BLaER1 (cell line): Measurements from ENCODE around the gene RANBP3.

Source experiments
- H3K27ac ChIP-seq: shearing (Covaris generic); formaldehyde crosslinking; 2 replicates; pipeline ENCODE4 v1.8.1; 2022
- H3K27me3 ChIP-seq: shearing (Covaris generic); formaldehyde crosslinking; 2 replicates; pipeline ENCODE4 v1.8.1; 2022
- H3K36me3 ChIP-seq: shearing (Covaris generic); formaldehyde crosslinking; 2 replicates; pipeline ENCODE4 v1.8.1; 2022
- H3K4me1 ChIP-seq: shearing (Covaris generic); formaldehyde crosslinking; 2 replicates; pipeline ENCODE4 v1.8.1; 2022
- H3K4me2 ChIP-seq: shearing (Covaris generic); formaldehyde crosslinking; 2 replicates; pipeline ENCODE4 v1.8.1; 2022
- H3K4me3 ChIP-seq: shearing (Covaris generic); formaldehyde crosslinking; 2 replicates; pipeline ENCODE4 v1.8.1; 2022
- H3K9ac ChIP-seq: shearing (Covaris generic); formaldehyde crosslinking; 2 replicates; pipeline ENCODE4 v1.8.1; 2022
- H3K9me3 ChIP-seq: shearing (Covaris generic); formaldehyde crosslinking; 2 replicates; pipeline ENCODE4 v1.8.1; 2022
- H4K20me1 ChIP-seq: shearing (Covaris generic); formaldehyde crosslinking; 2 replicates; pipeline ENCODE4 v1.8.1; 2022
- Cebpa-rat ChIP-seq: shearing (Covaris generic); IDR thresholded peaks from 2 replicates; pipeline ENCODE4 v1.8.1; 2022

The RANBP3 gene

GRCh38 chr19:5910638-5910907 lies 67.4 kb downstream of the RANBP3 start:
- Histone ChIP-seq H3K4me1 (peaks cover 4% of the 10 kb centered on the region), H3K36me3 (peaks cover 58% of the 10 kb centered on the region)

DNA sequence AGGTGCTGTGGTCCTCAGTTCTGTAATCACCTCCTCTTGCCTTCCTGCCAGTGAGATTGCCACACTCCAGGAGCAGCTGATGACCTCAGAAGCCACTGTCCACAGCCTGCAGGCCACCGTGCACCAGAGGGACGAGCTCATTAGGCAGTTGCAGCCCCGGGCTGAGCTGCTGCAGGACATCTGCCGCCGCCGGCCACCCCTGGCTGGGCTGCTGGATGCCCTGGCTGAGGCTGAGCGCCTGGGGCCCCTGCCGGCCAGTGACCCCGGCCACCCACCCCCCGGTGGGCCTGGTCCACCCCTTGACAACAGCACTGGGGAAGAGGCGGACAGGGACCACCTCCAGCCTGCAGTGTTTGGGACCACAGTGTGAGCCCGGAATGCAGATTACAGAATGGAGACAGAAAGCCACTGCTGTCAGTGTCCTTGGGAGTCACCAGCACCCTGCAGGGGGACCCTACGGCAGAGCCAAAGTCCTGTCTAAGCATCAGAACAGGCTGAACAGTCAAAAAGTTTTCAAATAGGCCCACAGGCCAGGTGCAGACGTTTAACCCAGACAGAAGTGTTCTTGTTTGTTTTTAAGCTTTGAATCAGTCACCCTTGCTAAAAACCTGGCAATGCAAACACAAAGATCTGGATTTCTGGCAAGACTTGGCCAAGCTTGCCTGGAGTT lies 69.0 kb downstream of the RANBP3 start:
- Histone ChIP-seq H3K27ac (no peak overlapping the region), H3K27me3 (no peaks in the 10 kb centered on the region), H3K4me2 (no peak overlapping the region), H3K9ac (no peak overlapping the region), H3K9me3 (no peaks in the 10 kb centered on the region), H3K4me1 (peaks cover 10% of the 10 kb centered on the region), H4K20me1 (no peaks in the 10 kb centered on the region), H3K4me3 (no peak overlapping the region), H3K36me3 (peaks cover 41% of the 10 kb centered on the region)
- TF ChIP-seq Cebpa-rat, result no peak

More at GRCh38 chr19:5910638-5910907, 67.4 kb downstream of the RANBP3 start:
- Histone ChIP-seq H3K9me3 (no peaks in the 10 kb centered on the region), H3K4me2 (no peak overlapping the region), H3K9ac (no peak overlapping the region), H3K27me3 (no peaks in the 10 kb centered on the region), H3K27ac (no peak overlapping the region), H4K20me1 (no peaks in the 10 kb centered on the region), H3K4me3 (no peak overlapping the region)
- no peak for TF ChIP-seq Cebpa-rat

- Histone ChIP-seq H4K20me1 (peaks cover 11% of the 10 kb centered on the region), H3K9me3 (no peaks in the 10 kb centered on the region), H3K4me3 (no peak overlapping the region), H3K27ac (no peak overlapping the region), H3K27me3 (no peaks in the 10 kb centered on the region), H3K4me2 (no peak overlapping the region), H3K9ac (no peak overlapping the region), H3K36me3 (peaks cover 29% of the 10 kb centered on the region), H3K4me1 (peaks cover 17% of the 10 kb centered on the region)
- TF ChIP-seq Cebpa-rat, result no peak
Observed at GRCh38 chr19:5907241-5907640, 70.7 kb downstream of the RANBP3 start.

GRCh38 chr19:5905114-5905778 lies 72.7 kb downstream of the RANBP3 start:
- Histone ChIP-seq H4K20me1 (peaks cover 28% of the 10 kb centered on the region), H3K27ac (peak overlapping the region; percentile 76), H3K27me3 (no peaks in the 10 kb centered on the region), H3K36me3 (peaks cover 36% of the 10 kb centered on the region), H3K4me3 (peak overlapping the region; percentile 88), H3K9ac (peak overlapping the region; percentile 88), H3K4me1 (peaks cover 28% of the 10 kb centered on the region), H3K9me3 (no peaks in the 10 kb centered on the region), H3K4me2 (peak overlapping the region; percentile 95)
- no peak for TF ChIP-seq Cebpa-rat

- peak within 1 kb of the TSS; percentile 95 for H3K4me2 ChIP-seq
- TF ChIP-seq Cebpa-rat, result no peak
- H3K9ac ChIP-seq, result peak within 1 kb of the TSS; percentile 98
- H4K20me1 ChIP-seq, result peaks cover 35% of the 10 kb centered on the region
- no peaks in the 10 kb centered on the region for H3K27me3 ChIP-seq
- H3K4me3 ChIP-seq, result peak within 1 kb of the TSS; percentile 88
- no peaks in the 10 kb centered on the region for H3K9me3 ChIP-seq
- peaks cover 28% of the 10 kb centered on the region for H3K4me1 ChIP-seq
- H3K27ac ChIP-seq, result peak within 1 kb of the TSS; percentile 96
- H3K36me3 ChIP-seq, result peaks cover 36% of the 10 kb centered on the region
Observed at GRCh38 chr19:5904352-5905113, 73.4 kb downstream of the RANBP3 start, which contains the start of gene VMAC. Gene VMAC (plus strand): TSS chr19:5904872. CDS start chr19:5904891, 19 bp downstream.

GRCh38 chr19:5903624-5904351 lies 74.2 kb downstream of the RANBP3 start, which contains the start of gene NDUFA11:
Gene NDUFA11 (minus strand): TSS chr19:5903790. CDS start chr19:5903708, 82 bp downstream.
- no peak for TF ChIP-seq Cebpa-rat
- Histone ChIP-seq H3K4me2 (peak within 1 kb of the TSS; percentile 94), H4K20me1 (peaks cover 42% of the 10 kb centered on the region), H3K9me3 (no peaks in the 10 kb centered on the region), H3K9ac (peak within 1 kb of the TSS; percentile 98), H3K4me1 (peaks cover 31% of the 10 kb centered on the region), H3K4me3 (peak within 1 kb of the TSS; percentile 88), H3K27ac (peak within 1 kb of the TSS; percentile 96), H3K36me3 (peaks cover 29% of the 10 kb centered on the region), H3K27me3 (no peaks in the 10 kb centered on the region)

GRCh38 chr19:5903056-5903623 lies 74.8 kb downstream of the RANBP3 start:
- peak overlapping the region; percentile 98 for H3K9ac ChIP-seq
- peaks cover 30% of the 10 kb centered on the region for H3K36me3 ChIP-seq
- peaks cover 48% of the 10 kb centered on the region for H4K20me1 ChIP-seq
- H3K9me3 ChIP-seq, result no peaks in the 10 kb centered on the region
- peak overlapping the region; percentile 88 for H3K4me3 ChIP-seq
- H3K27ac ChIP-seq, result peak overlapping the region; percentile 96
- H3K27me3 ChIP-seq, result no peaks in the 10 kb centered on the region
- H3K4me1 ChIP-seq, result peaks cover 37% of the 10 kb centered on the region
- no peak for TF ChIP-seq Cebpa-rat
- peak overlapping the region; percentile 94 for H3K4me2 ChIP-seq

- Histone ChIP-seq H3K36me3 (peaks cover 50% of the 10 kb centered on the region), H4K20me1 (peaks cover 67% of the 10 kb centered on the region), H3K4me1 (peaks cover 42% of the 10 kb centered on the region), H3K4me3 (no peak overlapping the region), H3K9ac (peak overlapping the region; percentile 27; the same call in 1 of the 2 replicates), H3K27ac (no peak overlapping the region), H3K9me3 (no peaks in the 10 kb centered on the region), H3K4me2 (0 out of 2 replicates have a peak overlapping the region, but pooled peaks have one; percentile 94), H3K27me3 (no peaks in the 10 kb centered on the region)
- no peak for TF ChIP-seq Cebpa-rat
Observed at GRCh38 chr19:5900976-5901375, 77.0 kb downstream of the RANBP3 start.
